SK-N-SH treated with all-trans-retinoic acid at 6 μM for 48 hours (cell line): ENCODE results near the gene AHI1.

Experiments used
- ARNTL ChIP-seq: fragments of 450-650 bp; formaldehyde crosslinking; IDR thresholded peaks from 2 replicates; pipeline ENCODE4 v1.5.0; 2020; ENCODE audit warnings: low read depth, mild to moderate bottlenecking, moderate library complexity, borderline replicate concordance
- CREB5 ChIP-seq: fragments of 250-450 bp; sonication (Bioruptor Pico); IDR thresholded peaks from 2 replicates; pipeline ENCODE4 v1.5.1; 2020; ENCODE audit warnings: low read depth, mild to moderate bottlenecking, moderate library complexity
- CSDC2 ChIP-seq: fragments of 250-450 bp; sonication (Bioruptor Pico); IDR thresholded peaks from 2 replicates; pipeline ENCODE4 v1.5.0; 2020; ENCODE audit warnings: mild to moderate bottlenecking, moderate library complexity
- GLIS3 ChIP-seq: fragments of 250-450 bp; sonication (Bioruptor Pico); IDR thresholded peaks from 2 replicates; pipeline ENCODE4 v1.5.0; 2020; ENCODE audit warnings: mild to moderate bottlenecking, moderate library complexity
- OSR1 ChIP-seq: fragments of 250-450 bp; sonication (Bioruptor Pico); IDR thresholded peaks from 2 replicates; pipeline ENCODE4 v1.8.0; 2022; ENCODE audit warnings: moderate library complexity, mild to moderate bottlenecking, inconsistent platforms
- PATZ1 ChIP-seq: fragments of 250-450 bp; sonication (Bioruptor Pico); IDR thresholded peaks from 2 replicates; pipeline ENCODE4 v1.8.0; 2020; ENCODE audit warnings: mild to moderate bottlenecking, moderate library complexity, borderline replicate concordance
- RARB ChIP-seq: fragments of 250-450 bp; sonication (Bioruptor Pico); IDR thresholded peaks from 2 replicates; pipeline ENCODE4 v1.8.0; 2021; ENCODE audit warnings: mild to moderate bottlenecking, moderate library complexity
- TOX ChIP-seq: fragments of 250-450 bp; sonication (Bioruptor Pico); IDR thresholded peaks from 2 replicates; pipeline ENCODE4 v1.8.0; 2021; ENCODE audit warnings: mild to moderate bottlenecking, moderate library complexity, borderline replicate concordance
- ZFP3 ChIP-seq: fragments of 250-450 bp; sonication (Bioruptor Pico); IDR thresholded peaks from 2 replicates; pipeline ENCODE4 v1.5.0; 2020; ENCODE audit warnings: mild to moderate bottlenecking, moderate library complexity
- ZFP30 ChIP-seq: fragments of 450-650 bp; formaldehyde crosslinking; IDR thresholded peaks from 2 replicates; pipeline ENCODE4 v1.5.0; 2022; ENCODE audit warnings: mild to moderate bottlenecking, moderate library complexity
- ZNF565 ChIP-seq: fragments of 450-650 bp; formaldehyde crosslinking; conservative IDR thresholded peaks from 2 replicates; pipeline ENCODE4 v1.5.0; 2020; ENCODE audit warnings: low read depth, mild to moderate bottlenecking, moderate library complexity
- ZNF70 ChIP-seq: fragments of 450-650 bp; formaldehyde crosslinking; IDR thresholded peaks from 2 replicates; pipeline ENCODE4 v1.5.0; 2020; ENCODE audit warnings: mild to moderate bottlenecking, moderate library complexity
- ZNF8 ChIP-seq: fragments of 450-650 bp; formaldehyde crosslinking; IDR thresholded peaks from 2 replicates; pipeline ENCODE4 v1.5.0; 2020; ENCODE audit warnings: mild to moderate bottlenecking, moderate library complexity

GRCh38 chr6:135527960-135528249 is 30.4 kb upstream of the AHI1 start:
- TF ChIP-seq ZFP3 (no peak), CREB5 (no peak), ZNF8 (no peak), ZFP30 (CRISPR knock-in tag) (no peak), CSDC2 (CRISPR knock-in tag) (no peak), GLIS3 (CRISPR knock-in tag) (no peak), PATZ1 (no peak), TOX (CRISPR knock-in tag) (no peak), RARB (CRISPR knock-in tag) (no peak), ZNF70 (CRISPR knock-in tag) (no peak), ZNF565 (CRISPR knock-in tag) (no peak), ARNTL (CRISPR knock-in tag) (no peak), OSR1 (CRISPR knock-in tag) (no peak)
